Breast epithelium (tissue), 3 donors: ENCODE results near the gene WFDC2.

Source experiments
- CTCF ChIP-seq, 3 donors: fragments of 450-650 bp; IDR thresholded peaks; one replicate each; pipeline ENCODE4 v1.5.1; 2016 to 2017; ENCODE audit warnings: antibody characterized with exemption in 3 of 3, mild to moderate bottlenecking in 3 of 3, moderate library complexity in 3 of 3
- POLR2A ChIP-seq: fragments of 450-650 bp; IDR thresholded peaks from one replicate; pipeline ENCODE4 v1.6.1; 2016; ENCODE audit warnings: antibody characterized with exemption, mild to moderate bottlenecking, moderate library complexity
- POLR2AphosphoS5 ChIP-seq, 3 donors: sonication (generic); formaldehyde crosslinking; IDR thresholded peaks; one replicate each; pipeline ENCODE4 v1.6.1; 2017; ENCODE audit warnings: antibody characterized with exemption in 3 of 3

GRCh38 chr20:45467861-45468260, 1.7 kb upstream of the WFDC2 start:
- no peak for TF ChIP-seq CTCF (IDR thresholded peaks at IDR 0.05)
- no peak for TF ChIP-seq POLR2A
- no peak for TF ChIP-seq POLR2AphosphoS5 (IDR thresholded peaks at IDR 0.05)
